GM19240 (cell line): ENCODE results near the gene MLYCD.

Experiments used
- DNase-seq: peaks from one replicate; pipeline ENCODE4 v3.0.0; 2011; ENCODE audit warnings: low spot score; ENCODE audit not compliant: insufficient read length

MLYCD gene

GRCh38 chr16:83899272-83899897 is 470 bp downstream of the MLYCD start:
- peak; percentile 25 for DNase-seq

- DNase-seq, result no peak
These were observed 1.1 kb downstream of the MLYCD start for GRCh38 chr16:83899978-83900377.

- no peak for DNase-seq
These were observed 1.7 kb downstream of the MLYCD start for GRCh38 chr16:83900571-83900970.

GRCh38 chr16:83901101-83901500 is 2.2 kb downstream of the MLYCD start:
- DNase-seq, result no peak

DNA sequence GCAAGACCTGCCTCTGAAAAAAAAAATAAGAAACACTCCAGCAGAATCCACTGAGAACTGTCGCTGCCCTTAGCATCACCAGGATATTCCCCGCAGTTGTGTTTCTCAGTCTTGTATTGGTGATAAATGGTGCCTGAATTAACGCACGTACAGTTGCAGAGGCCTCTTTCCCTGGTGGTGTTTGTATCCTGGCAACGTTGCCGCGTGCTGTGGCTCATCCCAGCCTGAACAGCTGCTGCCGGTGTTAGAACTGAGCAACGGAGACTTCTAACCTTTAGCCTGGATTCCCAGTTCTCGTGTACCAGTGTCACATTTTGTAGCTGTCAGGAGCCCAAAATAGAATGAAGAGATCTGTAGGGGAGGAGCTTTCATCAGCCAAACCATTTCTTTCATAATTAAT is 4.8 kb downstream of the MLYCD start:
- DNase-seq, result no peak

- DNase-seq, result no peak
These were observed 7.8 kb downstream of the MLYCD start for GRCh38 chr16:83906683-83907082.

DNA sequence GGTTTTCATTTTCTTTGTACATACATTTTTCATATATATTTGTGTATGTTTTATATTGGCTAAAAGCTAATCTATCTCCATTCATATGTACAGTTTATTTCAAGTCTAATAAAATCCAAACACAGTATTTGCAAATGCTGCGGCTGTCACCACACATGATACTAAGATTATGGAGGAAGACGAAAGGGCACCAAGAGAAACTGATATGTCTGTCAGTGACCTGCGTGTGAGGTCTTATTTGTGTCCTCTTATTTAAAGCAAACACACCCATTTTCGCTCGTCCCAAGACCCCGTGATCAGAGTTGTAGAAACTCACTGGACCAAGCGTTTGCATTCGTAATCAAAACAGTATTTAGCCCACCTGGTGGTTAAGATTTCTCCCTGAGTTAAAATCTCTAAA is 8.2 kb downstream of the MLYCD start:
- no peak for DNase-seq

- DNase-seq, result no peak
These were observed 8.8 kb downstream of the MLYCD start for GRCh38 chr16:83907631-83908250.

DNA sequence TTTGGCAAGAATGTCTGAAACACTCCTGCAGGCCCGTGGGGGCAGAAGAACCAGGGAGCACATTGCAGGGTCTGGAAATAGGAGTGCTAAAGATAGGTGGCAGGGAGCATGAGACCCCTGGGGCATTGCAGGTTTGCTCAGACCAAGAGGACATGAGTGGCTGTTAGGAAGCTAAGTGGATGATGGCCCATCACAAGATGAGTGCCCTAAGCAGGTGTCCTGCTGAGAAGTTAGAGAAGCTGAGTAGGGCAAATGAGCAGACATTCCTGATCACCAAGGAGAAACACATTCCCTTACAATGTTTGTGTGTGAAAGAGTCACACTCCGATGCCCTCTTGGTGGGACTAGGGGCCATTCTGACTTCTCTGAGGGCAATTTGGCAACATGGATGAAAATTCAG is 9.9 kb downstream of the MLYCD start:
- DNase-seq, result no peak

GRCh38 chr16:83911290-83911689 is 12.4 kb downstream of the MLYCD start:
- no peak for DNase-seq

DNA sequence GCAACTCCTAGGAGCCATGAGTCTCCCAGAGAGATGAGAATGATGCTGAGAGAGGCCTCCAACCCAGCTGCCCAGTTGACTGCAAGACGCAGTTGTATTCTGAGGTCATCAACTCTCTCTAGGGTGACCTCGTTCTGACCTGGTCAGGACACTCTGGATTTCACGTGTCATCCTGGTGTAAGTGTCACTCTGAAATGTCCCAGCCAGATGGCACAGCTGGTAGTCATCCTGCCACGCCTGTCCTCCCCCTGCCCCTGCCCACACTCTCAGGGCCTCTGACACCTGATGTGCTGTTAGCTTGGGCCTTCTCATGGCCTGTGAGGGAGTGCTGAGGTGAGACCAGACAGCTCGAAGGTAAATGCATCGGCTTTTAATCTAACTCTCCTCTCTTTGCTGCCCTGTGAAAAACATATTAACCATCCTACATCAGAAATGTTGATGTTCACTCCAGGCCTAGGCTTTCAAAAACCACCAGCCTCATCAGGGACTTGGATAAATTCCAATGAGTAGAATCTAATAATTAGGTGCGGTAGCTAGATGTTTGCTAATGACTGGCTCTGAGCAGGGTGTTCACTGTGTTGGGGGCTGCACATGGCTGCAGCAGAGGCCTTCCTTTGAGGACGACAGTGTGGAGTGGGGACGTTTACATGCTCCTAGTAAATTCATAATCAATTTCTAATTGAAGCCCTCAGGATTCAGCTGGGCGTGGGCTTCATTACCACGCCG is 13.8 kb downstream of the MLYCD start:
- no peak for DNase-seq

DNA sequence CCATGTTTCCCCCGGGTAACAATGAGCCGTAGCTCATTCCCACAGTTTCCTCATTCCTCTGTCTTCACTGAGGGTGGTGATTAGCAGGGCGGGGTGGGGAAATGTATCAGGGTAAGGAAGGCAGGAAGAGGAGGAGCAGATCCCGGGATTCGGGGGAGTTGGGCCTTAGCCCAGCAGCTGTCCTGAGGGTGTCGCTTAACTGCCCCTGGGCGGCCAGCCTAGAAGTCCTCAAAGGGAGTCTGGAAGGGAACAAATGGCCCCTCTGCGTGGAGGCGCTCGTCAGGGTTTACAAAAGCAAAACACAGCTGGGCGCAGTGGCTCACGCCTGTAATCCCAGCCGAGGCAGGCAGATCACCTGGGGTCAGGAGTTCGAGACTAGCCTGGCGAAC is 14.3 kb downstream of the MLYCD start:
- DNase-seq, result no peak

GRCh38 chr16:83914091-83914710 is 15.3 kb downstream of the MLYCD start:
- DNase-seq, result no peak

GRCh38 chr16:83915081-83915480 is 16.2 kb downstream of the MLYCD start:
- no peak for DNase-seq

DNA sequence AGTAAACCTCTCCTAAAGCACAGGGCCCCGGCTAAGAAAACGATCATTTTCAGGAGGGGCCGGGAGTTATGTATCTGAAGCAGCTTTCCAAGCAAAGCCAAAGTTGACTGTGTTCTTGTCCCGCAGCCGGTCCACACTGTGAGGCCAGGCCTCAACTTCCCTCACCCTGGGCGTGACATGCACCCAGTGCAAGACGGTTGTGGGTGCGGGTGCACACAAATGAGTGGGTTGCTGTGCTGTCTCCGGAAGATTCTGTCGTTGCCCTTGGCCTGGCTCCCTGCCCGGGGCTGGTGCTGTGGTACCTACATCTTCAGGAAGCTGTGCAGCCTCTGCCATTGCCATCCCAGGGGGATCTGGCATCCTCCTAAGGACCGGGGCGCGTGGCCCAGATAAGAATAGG is 16.6 kb downstream of the MLYCD start:
- no peak for DNase-seq

GRCh38 chr16:83917152-83918120 is 18.5 kb downstream of the MLYCD start:
- no peak for DNase-seq

DNA sequence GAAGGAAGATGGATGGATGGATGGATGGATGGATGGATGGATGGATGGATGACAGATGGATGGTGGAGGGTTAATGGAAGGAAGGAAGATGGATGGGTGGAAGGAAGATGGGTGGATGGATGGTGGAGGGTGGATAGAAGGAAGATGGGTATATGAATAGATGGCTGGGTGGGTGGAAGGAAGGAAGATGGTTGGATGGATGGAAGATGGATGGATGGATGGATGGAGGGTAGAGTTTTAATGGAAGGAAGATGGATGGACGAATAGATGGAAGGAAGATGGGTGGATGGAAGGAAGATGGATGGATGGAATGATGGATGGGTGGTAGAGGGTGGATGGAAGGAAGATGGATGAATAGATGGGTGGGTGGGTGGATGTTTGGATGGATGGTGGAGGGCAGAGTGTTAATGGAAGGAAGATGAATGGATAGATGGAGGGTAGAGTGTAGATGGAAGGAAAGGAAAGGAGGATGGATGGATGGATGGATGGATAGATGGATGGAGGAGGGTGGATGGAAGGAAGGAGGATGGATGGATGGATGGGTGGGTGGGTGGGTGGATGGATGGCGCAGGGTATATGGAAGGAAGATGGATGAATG is 22.1 kb downstream of the MLYCD start:
- DNase-seq, result no peak

- no peak for DNase-seq
These were observed 24.9 kb downstream of the MLYCD start for GRCh38 chr16:83923581-83924365.

DNA sequence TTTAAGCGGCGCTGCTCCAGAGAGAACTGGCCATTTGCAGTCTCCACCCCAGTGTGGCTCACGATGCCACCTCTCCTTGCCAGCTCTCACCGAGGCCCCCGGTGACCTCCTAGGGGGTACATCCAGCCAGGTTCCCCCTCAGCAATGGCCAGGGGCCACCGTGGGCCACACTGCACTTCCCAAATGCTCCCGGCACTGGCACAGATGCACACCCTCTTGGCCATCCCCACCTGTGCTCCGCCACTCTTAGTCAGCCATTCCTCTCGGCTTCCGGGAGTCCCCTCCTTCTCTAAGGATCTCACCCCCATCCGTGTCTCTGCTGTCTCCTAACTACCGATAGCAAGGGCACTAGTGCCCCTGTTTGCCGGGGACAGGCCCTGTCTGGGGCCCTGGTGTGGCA is 25.8 kb downstream of the MLYCD start:
- DNase-seq, result no peak
